Mammary epithelial cell (primary cell): ENCODE results near the gene SLC22A2.

ENCODE experiments used
- EZH2 ChIP-seq: IDR thresholded peaks from 2 replicates; pipeline ENCODE4 v1.6.1; 2012; ENCODE audit warnings: low read length, inconsistent platforms, borderline replicate concordance
- TF ChIP-seq, protein P1 (sequence below), 2 donors: IDR thresholded peaks in 1 of 2; conservative IDR thresholded peaks in 1 of 2; 2 replicates each; pipeline ENCODE4 v1.5.1; 2011 to 2012; ENCODE audit warnings: inconsistent platforms in 2 of 2, low read length in 2 of 2, mild to moderate bottlenecking in 2 of 2, control low read depth in 1 of 2, low read depth in 1 of 2; ENCODE audit not compliant: insufficient read depth in 1 of 2; ENCODE audit errors: extremely low read depth in 1 of 2

DNA sequence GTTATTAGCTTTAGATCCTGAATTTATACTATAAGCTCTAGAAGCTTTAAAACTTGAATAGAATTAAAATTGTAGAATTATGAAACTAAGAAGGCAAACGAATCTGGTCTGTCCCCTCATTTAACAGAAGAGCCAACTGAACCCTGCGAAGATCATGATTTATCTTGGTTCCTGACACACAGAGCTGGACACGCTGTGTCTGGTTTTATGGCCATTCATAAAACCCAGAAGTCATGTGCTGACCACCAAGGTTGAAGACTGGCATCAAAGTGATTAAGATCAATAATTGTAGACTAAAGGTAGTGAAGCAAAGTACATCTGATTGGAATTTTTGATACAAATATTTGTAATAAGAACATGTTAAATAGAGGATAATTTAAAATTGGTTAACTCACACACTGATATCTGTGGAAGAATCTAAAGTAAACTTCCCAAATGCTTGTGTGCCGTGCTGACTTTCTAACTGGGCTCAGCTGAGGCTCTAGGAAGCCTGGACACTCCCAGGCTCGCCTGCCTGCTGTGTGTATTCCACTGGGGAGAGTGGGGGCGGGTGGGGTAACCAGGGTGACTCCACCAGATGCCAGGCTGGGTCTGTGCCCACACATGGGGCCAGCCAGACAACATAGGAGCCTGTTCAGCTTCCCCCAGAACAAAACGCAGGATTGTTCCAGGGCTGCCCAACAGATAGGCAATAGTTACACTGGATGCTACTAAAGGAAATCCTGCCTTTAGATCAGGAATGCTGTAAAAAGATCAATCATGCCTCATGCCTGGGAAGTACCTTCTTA, 47.5 kb upstream of the SLC22A2 start:
- no peak for TF ChIP-seq EZH2
- TF ChIP-seq, protein P1, sequence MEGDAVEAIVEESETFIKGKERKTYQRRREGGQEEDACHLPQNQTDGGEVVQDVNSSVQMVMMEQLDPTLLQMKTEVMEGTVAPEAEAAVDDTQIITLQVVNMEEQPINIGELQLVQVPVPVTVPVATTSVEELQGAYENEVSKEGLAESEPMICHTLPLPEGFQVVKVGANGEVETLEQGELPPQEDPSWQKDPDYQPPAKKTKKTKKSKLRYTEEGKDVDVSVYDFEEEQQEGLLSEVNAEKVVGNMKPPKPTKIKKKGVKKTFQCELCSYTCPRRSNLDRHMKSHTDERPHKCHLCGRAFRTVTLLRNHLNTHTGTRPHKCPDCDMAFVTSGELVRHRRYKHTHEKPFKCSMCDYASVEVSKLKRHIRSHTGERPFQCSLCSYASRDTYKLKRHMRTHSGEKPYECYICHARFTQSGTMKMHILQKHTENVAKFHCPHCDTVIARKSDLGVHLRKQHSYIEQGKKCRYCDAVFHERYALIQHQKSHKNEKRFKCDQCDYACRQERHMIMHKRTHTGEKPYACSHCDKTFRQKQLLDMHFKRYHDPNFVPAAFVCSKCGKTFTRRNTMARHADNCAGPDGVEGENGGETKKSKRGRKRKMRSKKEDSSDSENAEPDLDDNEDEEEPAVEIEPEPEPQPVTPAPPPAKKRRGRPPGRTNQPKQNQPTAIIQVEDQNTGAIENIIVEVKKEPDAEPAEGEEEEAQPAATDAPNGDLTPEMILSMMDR (conservative IDR thresholded peaks at IDR 0.05 in 1 of 2, IDR thresholded peaks at IDR 0.05 in 1 of 2; ENCODE audit: extremely low read depth in 1 of 2, insufficient read depth in 1 of 2, low read depth in 1 of 2, low read length in 2 of 2) = no peak
